Spinal cord (tissue), 10 donors: ENCODE results near the gene NGFR. TPM values are rescaled to one million over a fixed set of nuclear protein-coding genes. Genes with fewer than 3 reads are reported as not detected.

ENCODE experiments used
- DNase-seq, 6 donors: peaks; one replicate each; pipeline versions ENCODE4 v3.0.0 to v3.0.0-alpha.2; 2013 to 2015; ENCODE audit warnings: low spot score in 6 of 6, low read depth in 4 of 6
- H3K27ac ChIP-seq: one replicate; pipeline ENCODE4 v1.5.1; 2013; ENCODE audit warnings: low read depth, low read length, control low read depth
- H3K27me3 ChIP-seq: one replicate; pipeline ENCODE4 v1.6.1; 2013; ENCODE audit warnings: low read length; ENCODE audit not compliant: control insufficient read depth, insufficient read depth
- H3K36me3 ChIP-seq: one replicate; pipeline ENCODE4 v1.6.1; 2013; ENCODE audit warnings: low read length; ENCODE audit not compliant: control insufficient read depth, insufficient read depth
- H3K4me1 ChIP-seq: one replicate; pipeline ENCODE4 v1.6.1; 2013; ENCODE audit warnings: low read length; ENCODE audit not compliant: control insufficient read depth, insufficient read depth
- H3K4me3 ChIP-seq: one replicate; pipeline ENCODE4 v1.5.1; 2013; ENCODE audit warnings: low read depth, low read length, control low read depth
- H3K9me3 ChIP-seq: one replicate; pipeline ENCODE4 v1.6.1; 2013; ENCODE audit warnings: low read length; ENCODE audit not compliant: control insufficient read depth, insufficient read depth
- WGBS: methylation state at CpG from one replicate; pipeline ENCODE4 v1.1.5; 2013; ENCODE audit warnings: missing lambda C conversion rate; ENCODE audit not compliant: insufficient coverage; 5-methylcytosine and 5-hydroxymethylcytosine counted together
- polyA plus RNA-seq, 2 donors: library from polyadenylated mRNA; unstranded; fragments of 120-200 nt; gene quantifications; one replicate each; pipeline ENCODE4 v1.2.1, GENCODE V29; 2013; ENCODE audit not compliant: insufficient read length in 2 of 2
- total RNA-seq, 2 donors: library from RNA; depleted of rRNA in 1 of 2; stranded (reverse); fragments of 120-200 nt in 1 of 2; fragments of >200 nt in 1 of 2; gene quantifications; one replicate each; pipeline versions ENCODE4 v1.2.3 to v1.2.4, GENCODE V29; 2013 to 2014
- donor health status: healthy.

NGFR gene
- total and polyA plus RNA-seq, 4 donors = 39.2 to 54.0 (median 42.0) TPM

DNA sequence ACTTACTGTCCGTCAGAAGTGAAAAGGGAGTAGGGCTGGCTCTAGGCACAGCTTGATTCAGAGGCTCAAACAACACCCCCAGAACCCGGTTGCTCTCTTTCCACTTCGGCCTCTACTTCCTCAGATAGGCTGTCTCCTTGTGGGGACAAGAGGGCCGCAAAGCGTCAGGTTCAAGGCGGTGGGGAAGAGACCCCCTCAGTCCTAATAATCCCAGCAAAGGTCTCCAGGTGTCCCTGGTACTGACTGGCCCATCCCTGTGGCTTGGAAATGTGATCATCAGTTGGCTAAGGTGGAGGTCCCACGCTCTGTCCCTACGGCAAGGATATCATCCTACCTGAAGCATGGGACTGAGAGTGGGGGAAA is 26.0 kb downstream of the NGFR start:
- Histone ChIP-seq H3K9me3 (no peaks in the 10 kb centered on the region), H3K4me1 (peaks cover 10% of the 10 kb centered on the region), H3K27ac (peak overlapping the region; percentile 57), H3K4me3 (no peak overlapping the region), H3K27me3 (no peaks in the 10 kb centered on the region), H3K36me3 (no peaks in the 10 kb centered on the region)
- no peak for DNase-seq
- 90% methylated on average over 2 of the region's 8 CpGs for WGBS

DNA sequence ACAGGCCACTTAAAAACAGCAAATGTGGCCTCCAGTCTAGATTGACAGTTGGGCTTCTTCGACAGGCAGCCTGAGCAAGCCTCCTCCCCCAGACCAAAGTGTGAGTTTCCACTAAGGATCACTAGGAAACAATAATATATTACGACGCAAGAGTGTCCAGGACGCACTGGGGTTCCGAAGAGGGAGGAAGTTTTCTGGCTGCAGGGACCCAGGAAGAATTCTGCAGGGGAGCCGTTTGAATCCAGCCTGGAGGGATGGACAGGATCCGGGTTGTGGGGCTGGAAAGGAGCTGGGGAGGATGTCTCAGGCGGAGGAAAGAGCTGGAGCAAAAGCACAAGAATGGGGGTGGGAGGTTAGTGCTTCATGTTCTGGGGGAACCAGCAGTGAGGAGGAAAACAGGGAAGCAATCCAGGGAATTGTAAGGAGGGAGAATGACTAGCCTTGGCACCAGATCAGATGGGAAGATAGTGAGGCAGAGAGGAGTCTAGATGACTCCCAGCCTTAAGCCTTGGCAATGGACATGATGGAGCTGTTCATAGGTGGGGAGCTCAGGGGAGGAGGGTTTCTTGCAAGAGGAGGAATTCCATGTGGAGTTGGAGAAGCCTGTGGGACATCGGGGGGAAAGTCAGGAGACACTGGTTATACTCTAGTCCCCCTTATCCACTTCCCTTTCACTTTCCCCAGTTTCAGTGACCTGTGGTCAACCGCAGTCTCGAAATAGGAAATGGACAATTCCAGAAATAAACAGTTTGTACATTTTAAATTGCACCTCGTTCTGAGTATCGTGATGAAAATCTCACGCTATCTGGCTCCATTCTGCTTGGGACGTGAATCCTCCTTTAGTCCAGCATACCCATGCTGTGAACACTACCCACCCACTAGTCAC is 26.6 kb downstream of the NGFR start:
- no peaks in the 10 kb centered on the region for H3K27me3 ChIP-seq
- peak overlapping the region; percentile 57 for H3K27ac ChIP-seq
- WGBS = 91% methylated on average over 11 of the region's 15 CpGs
- no peaks in the 10 kb centered on the region for H3K36me3 ChIP-seq
- DNase-seq = peak in 1 of 6 donors; percentile 37
- peaks cover 3% of the 10 kb centered on the region for H3K4me1 ChIP-seq
- no peak overlapping the region for H3K4me3 ChIP-seq
- no peaks in the 10 kb centered on the region for H3K9me3 ChIP-seq

DNA sequence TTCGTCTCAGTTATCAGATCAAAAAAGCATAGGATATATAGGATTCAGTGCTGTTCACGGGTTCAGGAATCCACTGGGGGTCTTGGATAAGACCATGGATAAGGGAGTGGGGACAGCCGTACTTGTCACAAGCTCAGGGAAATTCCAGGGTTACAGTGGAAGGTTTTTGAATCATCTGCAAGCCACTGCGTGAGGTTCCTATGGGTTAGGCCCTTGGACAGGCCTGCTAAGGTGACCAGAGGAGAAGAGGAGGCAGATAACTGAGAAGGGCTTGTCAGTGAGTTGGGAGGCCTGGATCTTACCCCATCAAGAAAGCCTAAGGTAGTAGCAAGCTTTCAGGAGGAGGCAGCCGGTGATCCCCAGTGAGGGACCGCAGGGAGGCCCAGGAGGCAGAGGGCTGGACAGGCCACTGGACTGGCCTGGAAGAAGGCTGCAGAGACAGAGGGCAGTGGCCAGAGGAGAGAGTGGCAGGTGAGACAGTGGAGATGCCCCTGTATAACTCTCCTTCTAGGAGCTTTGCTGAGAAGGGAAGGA is 27.3 kb downstream of the NGFR start:
- no peak for DNase-seq
- H3K4me3 ChIP-seq = no peak overlapping the region
- H3K27ac ChIP-seq = no peak overlapping the region
- WGBS = 88% methylated on average over 5 of the region's 6 CpGs
- H3K27me3 ChIP-seq = no peaks in the 10 kb centered on the region
- H3K4me1 ChIP-seq = peaks cover 3% of the 10 kb centered on the region
- H3K9me3 ChIP-seq = no peaks in the 10 kb centered on the region
- H3K36me3 ChIP-seq = no peaks in the 10 kb centered on the region

DNA sequence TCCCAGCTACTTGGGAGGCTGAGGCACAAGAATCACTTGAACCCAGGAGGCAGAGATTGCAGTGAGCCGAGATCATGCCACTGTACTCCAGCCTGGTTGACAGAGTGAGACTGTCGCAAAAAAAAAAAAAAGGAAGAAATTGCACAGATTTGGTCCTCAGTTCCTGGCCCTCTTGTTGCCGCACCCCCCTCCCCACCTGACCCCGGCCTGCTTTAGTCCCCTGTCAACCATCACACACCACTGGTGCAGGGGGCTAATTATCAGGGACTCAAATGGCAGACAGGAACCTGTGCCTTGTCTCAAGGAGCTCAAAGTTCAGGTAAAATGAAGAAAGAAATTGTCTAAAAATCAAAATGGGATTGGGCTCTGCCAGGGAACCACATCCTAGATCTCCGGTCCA is 28.1 kb downstream of the NGFR start:
- Histone ChIP-seq H3K4me1 (peaks cover 6% of the 10 kb centered on the region), H3K4me3 (no peak overlapping the region), H3K36me3 (no peaks in the 10 kb centered on the region), H3K27ac (no peak overlapping the region), H3K27me3 (no peaks in the 10 kb centered on the region), H3K9me3 (no peaks in the 10 kb centered on the region)
- no peak for DNase-seq
- 93% methylated on average over 3 of the region's 5 CpGs for WGBS

DNA sequence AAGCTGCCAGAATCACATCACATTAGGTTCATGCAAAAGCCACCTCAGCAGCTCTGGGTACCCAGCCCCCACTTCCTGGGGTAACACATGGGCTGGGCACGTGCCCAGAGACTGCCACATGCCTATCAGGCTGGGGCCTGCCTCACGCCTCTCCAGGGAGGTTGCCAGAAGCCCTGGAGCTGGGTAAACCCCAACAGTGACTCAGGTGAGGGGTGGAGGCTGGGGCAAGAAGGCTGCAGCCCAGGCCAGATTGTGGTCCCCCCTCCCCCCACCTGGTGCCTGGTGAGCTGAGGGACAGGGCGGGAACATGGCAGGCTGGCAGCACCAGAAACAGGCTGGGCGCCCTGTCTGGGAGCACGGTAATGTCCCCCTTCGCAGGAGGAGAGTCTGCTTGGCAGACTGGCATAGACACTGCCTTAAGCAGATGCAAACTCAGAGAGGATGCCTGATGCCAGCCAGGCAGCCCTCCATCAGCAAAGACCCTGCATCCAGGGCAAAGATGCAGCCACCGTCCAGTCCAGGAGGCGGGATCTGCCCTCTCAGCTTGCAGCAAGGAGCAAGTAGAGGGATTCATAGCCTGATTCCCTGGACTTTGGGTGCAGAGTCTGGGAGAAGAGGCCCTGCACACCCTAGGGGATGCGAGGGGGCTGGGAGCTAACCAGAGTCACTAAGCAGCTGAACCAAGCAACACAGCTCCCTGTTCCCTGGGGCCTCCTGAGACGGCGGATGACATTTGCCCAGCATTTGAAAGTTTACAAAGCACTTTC is 28.8 kb downstream of the NGFR start:
- Histone ChIP-seq H3K27ac (no peak overlapping the region), H3K4me3 (no peak overlapping the region), H3K36me3 (no peaks in the 10 kb centered on the region), H3K9me3 (no peaks in the 10 kb centered on the region), H3K4me1 (peaks cover 6% of the 10 kb centered on the region), H3K27me3 (no peaks in the 10 kb centered on the region)
- 56% methylated on average over 11 of the region's 11 CpGs for WGBS
- DNase-seq = peak in 1 of 6 donors; percentile 80

DNA sequence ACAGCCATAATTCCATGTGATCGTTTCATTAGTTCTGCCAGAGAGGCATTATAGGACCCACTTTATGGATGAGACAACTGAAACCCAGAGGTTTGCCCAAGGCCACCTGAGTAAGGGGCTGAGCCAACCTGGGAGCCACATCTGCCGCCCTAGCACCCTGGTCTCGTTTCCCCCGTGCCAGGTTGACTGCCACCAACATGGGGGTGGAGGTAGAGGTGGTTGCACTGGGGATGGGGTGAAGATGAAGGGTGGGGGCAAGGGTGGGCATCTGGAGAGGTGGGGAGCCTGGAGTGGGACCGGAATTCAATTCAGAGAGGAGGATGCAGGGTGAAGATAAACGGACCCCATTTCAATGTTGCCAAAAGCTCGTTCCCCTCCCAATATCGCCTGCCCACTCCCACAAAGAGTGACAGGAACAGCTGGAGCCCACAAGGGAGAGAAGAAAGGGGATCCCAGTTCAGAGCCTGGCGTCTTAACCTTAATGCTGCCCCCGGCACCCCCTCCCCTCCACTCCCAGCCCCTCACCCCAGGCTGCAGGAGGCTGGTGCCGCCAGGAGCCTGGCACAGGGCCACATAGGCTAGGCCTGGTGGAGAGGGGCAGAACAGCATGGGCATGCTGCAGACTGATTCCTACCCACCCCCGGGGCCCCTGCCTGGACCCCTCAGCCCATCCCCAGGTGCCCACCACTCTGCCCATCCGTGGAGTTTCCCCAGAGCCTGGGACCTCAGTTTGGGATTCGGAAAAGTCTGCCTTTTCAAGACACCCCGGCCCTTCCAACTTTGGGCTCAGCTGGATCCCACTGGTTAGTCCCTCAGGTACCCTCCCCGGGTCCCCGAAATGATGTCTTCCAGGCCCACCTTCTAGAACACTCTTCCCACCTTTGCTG is 29.6 kb downstream of the NGFR start:
- Histone ChIP-seq H3K36me3 (no peaks in the 10 kb centered on the region), H3K4me3 (no peak overlapping the region), H3K27me3 (no peaks in the 10 kb centered on the region), H3K27ac (no peak overlapping the region), H3K4me1 (peaks cover 6% of the 10 kb centered on the region), H3K9me3 (no peaks in the 10 kb centered on the region)
- 88% methylated on average over 12 of the region's 17 CpGs for WGBS
- peak in 1 of 6 donors; percentile 3 for DNase-seq

DNA sequence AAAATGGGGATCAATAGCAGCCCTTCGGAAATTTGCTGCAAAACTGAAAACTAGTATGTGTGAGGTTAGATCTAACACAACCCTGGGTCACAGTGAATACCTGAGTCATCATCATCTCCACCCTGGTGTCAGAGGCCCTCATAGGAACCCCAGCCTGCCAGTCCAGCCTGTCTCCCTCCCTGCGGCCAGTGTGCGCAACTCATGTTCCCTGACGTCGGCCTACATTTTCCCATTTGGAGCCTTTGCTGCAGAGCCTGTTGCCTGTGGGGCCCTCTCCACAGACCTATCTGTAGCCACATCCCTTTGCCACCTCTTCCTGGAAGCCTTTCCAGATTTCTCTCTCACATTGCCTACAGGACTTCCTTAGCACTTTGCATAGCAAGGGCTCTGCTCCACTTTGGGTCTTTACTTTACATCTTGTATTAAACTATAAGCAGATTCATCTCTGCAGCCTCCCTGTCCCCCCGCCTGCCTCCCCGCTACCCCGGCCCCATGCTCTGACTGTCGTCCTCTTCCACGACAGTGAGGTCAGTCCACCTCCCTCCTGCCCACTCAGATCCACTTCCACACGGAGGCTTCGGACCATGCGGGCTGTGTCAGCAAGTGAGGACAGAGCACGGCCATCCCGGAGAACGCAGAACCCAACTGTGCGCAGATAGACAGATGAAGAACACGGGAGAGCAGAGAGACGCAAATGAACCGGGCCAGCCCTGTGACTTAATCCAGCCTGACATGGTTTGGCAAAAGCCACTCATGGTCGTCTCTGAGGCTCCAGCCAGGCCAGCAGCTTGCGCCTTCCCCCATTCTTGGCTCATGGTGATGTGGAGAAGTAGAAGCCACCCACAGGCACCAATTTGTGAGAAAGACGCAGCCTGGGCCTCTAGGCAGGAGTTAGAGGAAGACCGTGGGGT is 31.0 kb downstream of the NGFR start:
- H3K4me1 ChIP-seq = peaks cover 6% of the 10 kb centered on the region
- peak in 1 of 6 donors; percentile 8 for DNase-seq

DNA sequence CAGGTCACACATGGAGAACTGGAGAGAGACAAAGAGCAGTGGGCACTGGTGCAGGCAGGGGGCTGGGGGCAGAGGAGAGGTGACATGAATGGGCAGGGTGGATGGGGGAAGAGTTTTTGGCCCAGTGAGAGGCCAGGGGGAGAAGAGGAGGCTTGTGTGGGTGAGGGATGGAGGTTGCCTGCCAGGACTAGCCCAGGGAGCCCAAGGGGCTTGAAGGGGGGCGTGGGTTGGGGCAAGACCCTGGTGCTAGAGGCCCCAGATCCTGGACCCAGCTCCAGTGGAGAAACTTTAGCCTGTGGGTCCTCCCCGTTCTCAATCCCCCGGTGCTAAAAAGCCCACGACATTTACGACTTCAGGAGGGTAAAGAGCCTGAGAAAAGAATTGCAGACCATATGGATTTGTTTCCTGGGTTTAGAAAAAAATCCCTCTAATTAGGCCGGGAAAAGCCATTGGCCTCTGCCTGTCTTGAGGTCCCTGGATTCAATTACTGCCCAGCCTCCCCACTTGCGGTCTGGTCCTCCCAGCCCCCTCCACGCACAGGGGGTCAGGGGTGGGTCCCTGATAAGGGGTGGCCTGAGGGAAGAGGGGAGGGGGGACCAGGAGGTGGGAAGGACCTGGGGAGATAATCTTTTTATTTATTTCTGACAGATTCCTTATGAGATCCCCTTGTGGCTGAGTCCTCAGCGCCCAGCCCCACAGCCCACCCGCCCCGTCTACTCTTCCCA is 33.0 kb downstream of the NGFR start:
- no peaks in the 10 kb centered on the region for H3K9me3 ChIP-seq
- H3K4me3 ChIP-seq = no peak overlapping the region
- H3K36me3 ChIP-seq = no peaks in the 10 kb centered on the region
- H3K27ac ChIP-seq = no peak overlapping the region
- 45% methylated on average over 3 of the region's 11 CpGs for WGBS
- H3K4me1 ChIP-seq = peaks cover 6% of the 10 kb centered on the region
- no peaks in the 10 kb centered on the region for H3K27me3 ChIP-seq
- peak in 1 of 6 donors; percentile 1 for DNase-seq

More for the DNA sequence above, 31.0 kb downstream of the NGFR start:
- no peaks in the 10 kb centered on the region for H3K27me3 ChIP-seq
- no peak overlapping the region for H3K4me3 ChIP-seq
- no peaks in the 10 kb centered on the region for H3K36me3 ChIP-seq
- no peak overlapping the region for H3K27ac ChIP-seq
- no peaks in the 10 kb centered on the region for H3K9me3 ChIP-seq
- 85% methylated on average over 20 of the region's 24 CpGs for WGBS
